ENCODE measurements around the gene UNC13D. TPM values are rescaled to one million over a fixed set of nuclear protein-coding genes. Genes with fewer than 3 reads are reported as not detected.

Gene UNC13D
- total and polyA plus RNA-seq, 11 donors: 2.1 to 28.5 (median 5.8) TPM

GRCh38 chr17:75885431-75885830 lies 41.2 kb upstream of the UNC13D start:
- Histone ChIP-seq H3K27me3 (no peaks in the 10 kb centered on the region), H3K27ac (no peak overlapping the region), H3K4me1 (peaks cover 0 to 9% (median 0%) of the 10 kb centered on the region in 12 donors), H3K9me3 (no peaks in the 10 kb centered on the region), H3K4me3 (no peak overlapping the region), H3K36me3 (peaks cover 0 to 24% (median 12%) of the 10 kb centered on the region in 9 donors)
- ATAC-seq (no peak), DNase-seq (no peak)
- intact Hi-C loops (cut with DNase I): no loop called here
- no peak for TF ChIP-seq CTCF (IDR thresholded peaks at IDR 0.05)
- TF ChIP-seq POLR2A (IDR thresholded peaks at IDR 0.05): no peak
- 53 to 83% (median 64%) methylated on average over 8 of the region's 8 CpGs for WGBS, 4 donors

- no peaks in the 10 kb centered on the region for H3K9me3 ChIP-seq
- DNase-seq: no peak
- no peak overlapping the region for H3K27ac ChIP-seq
- TF ChIP-seq POLR2A (IDR thresholded peaks at IDR 0.05) (no peak), CTCF (IDR thresholded peaks at IDR 0.05) (no peak)
- WGBS, 4 donors: 88 to 92% (median 92%) methylated on average over 15 of the region's 15 CpGs
- no peak for ATAC-seq
- no peaks in the 10 kb centered on the region for H3K36me3 ChIP-seq
- H3K4me3 ChIP-seq: no peak overlapping the region
- H3K4me1 ChIP-seq: peaks cover 0 to 29% (median 5%) of the 10 kb centered on the region in 12 donors
- intact Hi-C loops (cut with DNase I): no loop called here
- no peaks in the 10 kb centered on the region for H3K27me3 ChIP-seq
Observed at GRCh38 chr17:75881678-75882454, 37.7 kb upstream of the UNC13D start.

GRCh38 chr17:75880266-75880665 lies 36.1 kb upstream of the UNC13D start:
- peaks cover 0 to 9% (median 5%) of the 10 kb centered on the region in 9 donors for H3K36me3 ChIP-seq
- ATAC-seq (no peak), DNase-seq (no peak)
- H3K27ac ChIP-seq: no peak overlapping the region
- H3K4me3 ChIP-seq: no peak overlapping the region
- intact Hi-C loops (cut with DNase I): no loop called here
- 78 to 85% (median 82%) methylated on average over 7 of the region's 7 CpGs for WGBS, 4 donors
- H3K27me3 ChIP-seq: no peaks in the 10 kb centered on the region
- TF ChIP-seq CTCF (IDR thresholded peaks at IDR 0.05) (no peak), POLR2A (IDR thresholded peaks at IDR 0.05) (no peak)
- H3K9me3 ChIP-seq: no peaks in the 10 kb centered on the region
- peaks cover 10 to 39% (median 20%) of the 10 kb centered on the region in 12 donors for H3K4me1 ChIP-seq

GRCh38 chr17:75878174-75878998 lies 34.2 kb upstream of the UNC13D start, which contains the start of gene TRIM47:
Gene TRIM47 (minus strand): TSS chr17:75878581. CDS start chr17:75878548, 33 bp downstream.
- Histone ChIP-seq H3K4me1 (peaks cover 10 to 57% (median 36%) of the 10 kb centered on the region in 12 donors), H3K4me3 (peak within 1 kb of the TSS; percentile 64 to 96 (median 78)), H3K27me3 (no peaks in the 10 kb centered on the region), H3K36me3 (peaks cover 0 to 27% (median 22%) of the 10 kb centered on the region in 9 donors), H3K27ac (peak within 1 kb of the TSS; percentile 91 to 99 (median 96)), H3K9me3 (no peaks in the 10 kb centered on the region)
- whole genome bisulfite sequencing, 4 donors: 1 to 2% (median 1%) methylated on average over 39 to 87 of the region's 87 CpGs
- intact Hi-C loops (cut with DNase I): loop anchor here in 5 of 10 donors (1.0 to 10.0 kb wide), 3 partner anchors 16 to 104 kb away; partner anchors contain the start of gene WBP2 (in 2 of the 5)
- peak; percentile 13 to 68 (median 47) for ATAC-seq
- DNase-seq: peak; percentile 69 to 90 (median 84)
- TF ChIP-seq CTCF (IDR thresholded peaks at IDR 0.05) (peak in 2 of 12 donors; percentile 11 to 34), POLR2A (IDR thresholded peaks at IDR 0.05) (peak in 1 of 2 donors; percentile 93)

Measured in heart left ventricle (tissue), 16 donors.